HEK293 (cell line): Measurements from ENCODE around the gene FERMT3.

Source experiments
- CTCF ChIA-PET: fragments of 350-600 bp; formaldehyde crosslinking; extraction: SDS; loops from one replicate; lab custom pipeline; 2021; ENCODE audit warnings: antibody characterized with exemption; lab: Yijun Ruan, JAX
- POLR2A ChIA-PET: fragments of 300-600 bp; formaldehyde crosslinking; extraction: SDS; loops from one replicate; lab custom pipeline; 2020; ENCODE audit warnings: antibody characterized with exemption, inconsistent platforms; lab: Yijun Ruan, JAX
- H3K27ac ChIP-seq: fragments of 200-500 bp; sonication (Bioruptor generic); 2 replicates; pipeline ENCODE4 v1.5.1; 2014; ENCODE audit warnings: low read depth, low read length, control low read depth, inconsistent platforms; ENCODE audit errors: extremely low read depth
- H3K36me3 ChIP-seq, 2 experiments: fragments of 200-500 bp in 1 of 2; sonication (Bioruptor generic) in 1 of 2; 1 replicate in 1 of 2; 2 replicates in 1 of 2; pipeline ENCODE4 v1.5.1; 2014 to 2017; ENCODE audit warnings: inconsistent platforms in 2 of 2, low read length in 2 of 2; ENCODE audit not compliant: control insufficient read depth in 2 of 2, insufficient read depth in 1 of 2
- H3K4me1 ChIP-seq: fragments of 200-500 bp; sonication (Bioruptor generic); 2 replicates; pipeline ENCODE4 v1.5.1; 2014; ENCODE audit warnings: mild to moderate bottlenecking, low read length, inconsistent platforms; ENCODE audit not compliant: control insufficient read depth, insufficient read depth
- H3K4me3 ChIP-seq: 2 replicates; pipeline ENCODE4 v1.5.1; 2011; ENCODE audit warnings: low read depth, mild to moderate bottlenecking, control low read depth, low read length, moderate library complexity
- H3K9me3 ChIP-seq: fragments of 200-500 bp; sonication (Bioruptor generic); 2 replicates; pipeline ENCODE4 v1.5.1; 2014; ENCODE audit warnings: low read depth, low read length, inconsistent platforms; ENCODE audit not compliant: control insufficient read depth, insufficient read depth
- GLIS1 ChIP-seq: fragments of 450-650 bp; formaldehyde crosslinking; IDR thresholded peaks from 2 replicates; pipeline ENCODE4 v1.5.1; 2016; ENCODE audit warnings: missing biosample characterization, missing genetic modification characterization
- HOXA7 ChIP-seq: sonication (generic); formaldehyde crosslinking; IDR thresholded peaks from 2 replicates; pipeline ENCODE4 v1.8.1; 2022; ENCODE audit warnings: missing genetic modification reagents, borderline replicate concordance
- SP2 ChIP-seq: fragments of 450-650 bp; formaldehyde crosslinking; IDR thresholded peaks from 2 replicates; pipeline ENCODE4 v1.5.1; 2016; ENCODE audit warnings: missing biosample characterization, missing genetic modification characterization
- ZBTB1 ChIP-seq: fragments of 450-650 bp; formaldehyde crosslinking; IDR thresholded peaks from 2 replicates; pipeline ENCODE4 v1.5.1; 2016; ENCODE audit warnings: missing biosample characterization, missing genetic modification characterization
- ZFHX2 ChIP-seq: fragments of 450-650 bp; formaldehyde crosslinking; conservative IDR thresholded peaks from 2 replicates; pipeline ENCODE4 v1.5.1; 2016; ENCODE audit warnings: missing biosample characterization, missing genetic modification characterization
- ZNF155 ChIP-seq: fragments of 450-650 bp; formaldehyde crosslinking; IDR thresholded peaks from 2 replicates; pipeline ENCODE4 v1.5.1; 2016; ENCODE audit warnings: missing biosample characterization, missing genetic modification characterization
- ZNF404 ChIP-seq: fragments of 450-650 bp; formaldehyde crosslinking; IDR thresholded peaks from 2 replicates; pipeline ENCODE4 v1.5.1; 2017; ENCODE audit warnings: missing biosample characterization, missing genetic modification characterization
- ZNF416 ChIP-seq: fragments of 450-650 bp; formaldehyde crosslinking; IDR thresholded peaks from 2 replicates; pipeline ENCODE4 v1.5.1; 2016; ENCODE audit warnings: missing biosample characterization, missing genetic modification characterization
- ZNF423 ChIP-seq: fragments of 450-650 bp; formaldehyde crosslinking; IDR thresholded peaks from 2 replicates; pipeline ENCODE4 v1.5.1; 2016; ENCODE audit warnings: missing biosample characterization, missing genetic modification characterization
- ZNF529 ChIP-seq: fragments of 450-650 bp; formaldehyde crosslinking; IDR thresholded peaks from 2 replicates; pipeline ENCODE4 v1.5.1; 2017; ENCODE audit warnings: missing genetic modification characterization, missing biosample characterization; ENCODE audit not compliant: insufficient replicate concordance
- ZNF548 ChIP-seq: fragments of 450-650 bp; formaldehyde crosslinking; IDR thresholded peaks from 2 replicates; pipeline ENCODE4 v1.5.1; 2016; ENCODE audit warnings: missing biosample characterization, missing genetic modification characterization
- ZNF549 ChIP-seq: fragments of 450-650 bp; IDR thresholded peaks from 2 replicates; pipeline ENCODE4 v1.5.1; 2018; ENCODE audit warnings: missing biosample characterization, missing genetic modification characterization, mild to moderate bottlenecking, inconsistent platforms, moderate library complexity
- ZNF585B ChIP-seq: fragments of 450-650 bp; formaldehyde crosslinking; IDR thresholded peaks from 2 replicates; pipeline ENCODE4 v1.5.1; 2016; ENCODE audit warnings: missing biosample characterization, missing genetic modification characterization
- ZNF707 ChIP-seq: fragments of 450-650 bp; formaldehyde crosslinking; IDR thresholded peaks from 2 replicates; pipeline ENCODE4 v1.5.1; 2016; ENCODE audit warnings: missing biosample characterization, missing genetic modification characterization
- ZNF76 ChIP-seq: fragments of 450-650 bp; formaldehyde crosslinking; IDR thresholded peaks from 2 replicates; pipeline ENCODE4; 2016; ENCODE audit warnings: low read depth, missing biosample characterization, missing genetic modification characterization, borderline replicate concordance
- ZNF776 ChIP-seq: fragments of 450-650 bp; formaldehyde crosslinking; IDR thresholded peaks from 2 replicates; pipeline ENCODE4 v1.5.0; 2017; ENCODE audit warnings: missing biosample characterization, missing genetic modification characterization, borderline replicate concordance
- ZNF830 ChIP-seq: fragments of 450-650 bp; IDR thresholded peaks from 2 replicates; pipeline ENCODE4 v1.5.0; 2018; ENCODE audit warnings: missing biosample characterization, missing genetic modification characterization, low read depth, mild to moderate bottlenecking, moderate library complexity
- TF ChIP-seq, protein P1 (sequence below): fragments of 450-650 bp; formaldehyde crosslinking; IDR thresholded peaks from 2 replicates; pipeline ENCODE4 v1.5.1; 2016; ENCODE audit warnings: missing biosample characterization, missing genetic modification characterization
- TF ChIP-seq, protein P2 (sequence below): fragments of 450-650 bp; formaldehyde crosslinking; IDR thresholded peaks from 2 replicates; pipeline ENCODE4 v1.5.1; 2016; ENCODE audit warnings: missing biosample characterization, missing genetic modification characterization
- TF ChIP-seq, protein P3 (sequence below): fragments of 450-650 bp; formaldehyde crosslinking; IDR thresholded peaks from 2 replicates; pipeline ENCODE4 v1.5.1; 2017; ENCODE audit warnings: missing biosample characterization, missing genetic modification characterization
- TF ChIP-seq, protein P4 (sequence below): fragments of 450-650 bp; formaldehyde crosslinking; IDR thresholded peaks from 2 replicates; pipeline ENCODE4 v1.5.1; 2016; ENCODE audit warnings: missing biosample characterization, missing genetic modification characterization
- TF ChIP-seq, protein P5 (sequence below): fragments of 450-650 bp; formaldehyde crosslinking; IDR thresholded peaks from 2 replicates; pipeline ENCODE4 v1.5.1; 2016; ENCODE audit warnings: missing biosample characterization, missing genetic modification characterization

The FERMT3 gene

DNA sequence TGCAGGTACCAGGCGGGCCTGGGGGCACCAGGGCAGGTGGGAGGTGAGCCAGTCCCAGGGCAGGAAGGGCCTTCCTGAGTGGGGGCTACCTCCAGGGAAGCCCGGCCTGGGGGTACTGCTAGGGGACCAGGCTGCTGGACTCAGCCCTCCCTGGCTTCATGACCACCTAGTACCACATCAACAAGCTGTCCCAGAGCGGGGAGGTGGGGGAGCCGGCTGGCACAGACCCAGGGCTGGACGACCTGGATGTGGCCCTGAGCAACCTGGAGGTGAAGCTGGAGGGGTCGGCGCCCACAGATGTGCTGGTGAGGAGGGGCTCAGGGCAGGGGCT is 12.8 kb downstream of the FERMT3 start:
- ChIA-PET CTCF (interaction anchor here (0.7 to 5.2 kb wide), 3 partner anchors 14 to 84 kb away, joined by 3 to 37 read pairs (median 4); partner anchors contain the start of gene FERMT3), POLR2A (interaction anchor here (1.1 kb wide), 1 partner anchor 10 kb away, joined by 3 read pairs; no protein-coding TSS in a partner anchor)
- no peaks in the 10 kb centered on the region for H3K9me3 ChIP-seq
- H3K4me3 ChIP-seq, result no peak overlapping the region
- H3K36me3 ChIP-seq, result peaks cover 0 to 22% of the 10 kb centered on the region in 2 experiments; a peak in 1 of 3 replicates
- no peak overlapping the region for H3K27ac ChIP-seq
- H3K4me1 ChIP-seq, result no peaks in the 10 kb centered on the region
- no peak for TF ChIP-seq ZNF548 (tag by site-specific recombination)
- TF ChIP-seq, protein P1, sequence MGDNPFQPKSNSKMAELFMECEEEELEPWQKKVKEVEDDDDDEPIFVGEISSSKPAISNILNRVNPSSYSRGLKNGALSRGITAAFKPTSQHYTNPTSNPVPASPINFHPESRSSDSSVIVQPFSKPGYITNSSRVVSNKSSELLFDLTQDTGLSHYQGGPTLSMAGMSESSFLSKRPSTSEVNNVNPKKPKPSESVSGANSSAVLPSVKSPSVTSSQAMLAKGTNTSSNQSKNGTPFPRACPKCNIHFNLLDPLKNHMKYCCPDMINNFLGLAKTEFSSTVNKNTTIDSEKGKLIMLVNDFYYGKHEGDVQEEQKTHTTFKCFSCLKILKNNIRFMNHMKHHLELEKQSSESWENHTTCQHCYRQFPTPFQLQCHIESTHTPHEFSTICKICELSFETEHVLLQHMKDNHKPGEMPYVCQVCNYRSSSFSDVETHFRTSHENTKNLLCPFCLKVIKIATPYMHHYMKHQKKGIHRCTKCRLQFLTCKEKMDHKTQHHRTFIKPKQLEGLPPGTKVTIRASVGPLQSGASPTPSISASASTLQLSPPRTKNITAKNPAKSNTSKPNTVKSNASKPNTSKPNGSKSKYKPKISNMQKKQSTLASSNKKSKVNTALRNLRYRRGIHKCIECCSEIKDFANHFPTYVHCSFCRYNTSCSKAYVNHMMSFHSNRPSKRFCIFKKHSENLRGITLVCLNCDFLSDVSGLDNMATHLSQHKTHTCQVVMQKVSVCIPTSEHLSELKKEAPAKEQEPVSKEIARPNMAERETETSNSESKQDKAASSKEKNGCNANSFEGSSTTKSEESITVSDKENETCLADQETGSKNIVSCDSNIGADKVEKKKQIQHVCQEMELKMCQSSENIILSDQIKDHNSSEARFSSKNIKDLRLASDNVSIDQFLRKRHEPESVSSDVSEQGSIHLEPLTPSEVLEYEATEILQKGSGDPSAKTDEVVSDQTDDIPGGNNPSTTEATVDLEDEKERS (tag by site-specific recombination), result no peak

DNA sequence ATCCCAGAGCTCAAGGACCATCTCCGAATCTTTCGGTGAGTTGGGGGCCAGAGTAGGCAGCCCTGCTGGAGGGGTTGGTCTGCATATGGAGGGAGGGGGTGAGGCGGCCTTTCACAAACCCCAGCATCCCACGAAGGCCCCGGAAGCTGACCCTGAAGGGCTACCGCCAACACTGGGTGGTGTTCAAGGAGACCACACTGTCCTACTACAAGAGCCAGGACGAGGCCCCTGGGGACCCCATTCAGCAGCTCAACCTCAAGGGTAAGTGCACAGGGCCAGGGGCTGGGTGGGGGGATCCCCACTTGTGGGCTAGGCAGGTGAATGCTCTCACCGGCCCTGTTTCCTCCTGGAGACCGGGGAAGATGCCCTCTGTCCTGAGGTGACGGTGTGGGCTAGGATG is 13.2 kb downstream of the FERMT3 start:
- ChIA-PET CTCF (no interaction called here), POLR2A (interaction anchor here (1.1 kb wide), 1 partner anchor 10 kb away, joined by 3 read pairs; no protein-coding TSS in a partner anchor)
- Histone ChIP-seq H3K36me3 (peaks cover 0 to 26% of the 10 kb centered on the region in 2 experiments; a peak in 1 of 3 replicates), H3K4me1 (no peaks in the 10 kb centered on the region), H3K27ac (no peak overlapping the region), H3K9me3 (no peaks in the 10 kb centered on the region), H3K4me3 (no peak overlapping the region)
- TF ChIP-seq ZNF830 (tag by site-specific recombination) (no peak), ZNF76 (no peak), ZNF423 (tag by site-specific recombination) (no peak), ZNF155 (tag by site-specific recombination) (no peak), ZNF585B (tag by site-specific recombination) (no peak), HOXA7 (CRISPR knock-in tag) (no peak), ZFHX2 (tag by site-specific recombination) (no peak), ZNF529 (tag by site-specific recombination) (no peak), ZNF707 (no peak), ZNF549 (tag by site-specific recombination) (no peak), GLIS1 (no peak), ZNF404 (no peak), ZNF416 (no peak), SP2 (no peak), ZNF776 (tag by site-specific recombination) (no peak), ZBTB1 (tag by site-specific recombination) (no peak)
- TF ChIP-seq, protein P2, sequence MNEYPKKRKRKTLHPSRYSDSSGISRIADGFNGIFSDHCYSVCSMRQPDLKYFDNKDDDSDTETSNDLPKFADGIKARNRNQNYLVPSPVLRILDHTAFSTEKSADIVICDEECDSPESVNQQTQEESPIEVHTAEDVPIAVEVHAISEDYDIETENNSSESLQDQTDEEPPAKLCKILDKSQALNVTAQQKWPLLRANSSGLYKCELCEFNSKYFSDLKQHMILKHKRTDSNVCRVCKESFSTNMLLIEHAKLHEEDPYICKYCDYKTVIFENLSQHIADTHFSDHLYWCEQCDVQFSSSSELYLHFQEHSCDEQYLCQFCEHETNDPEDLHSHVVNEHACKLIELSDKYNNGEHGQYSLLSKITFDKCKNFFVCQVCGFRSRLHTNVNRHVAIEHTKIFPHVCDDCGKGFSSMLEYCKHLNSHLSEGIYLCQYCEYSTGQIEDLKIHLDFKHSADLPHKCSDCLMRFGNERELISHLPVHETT, result no peak
- TF ChIP-seq, protein P3, sequence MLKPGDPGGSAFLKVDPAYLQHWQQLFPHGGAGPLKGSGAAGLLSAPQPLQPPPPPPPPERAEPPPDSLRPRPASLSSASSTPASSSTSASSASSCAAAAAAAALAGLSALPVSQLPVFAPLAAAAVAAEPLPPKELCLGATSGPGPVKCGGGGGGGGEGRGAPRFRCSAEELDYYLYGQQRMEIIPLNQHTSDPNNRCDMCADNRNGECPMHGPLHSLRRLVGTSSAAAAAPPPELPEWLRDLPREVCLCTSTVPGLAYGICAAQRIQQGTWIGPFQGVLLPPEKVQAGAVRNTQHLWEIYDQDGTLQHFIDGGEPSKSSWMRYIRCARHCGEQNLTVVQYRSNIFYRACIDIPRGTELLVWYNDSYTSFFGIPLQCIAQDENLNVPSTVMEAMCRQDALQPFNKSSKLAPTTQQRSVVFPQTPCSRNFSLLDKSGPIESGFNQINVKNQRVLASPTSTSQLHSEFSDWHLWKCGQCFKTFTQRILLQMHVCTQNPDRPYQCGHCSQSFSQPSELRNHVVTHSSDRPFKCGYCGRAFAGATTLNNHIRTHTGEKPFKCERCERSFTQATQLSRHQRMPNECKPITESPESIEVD, result no peak
- TF ChIP-seq, protein P4, sequence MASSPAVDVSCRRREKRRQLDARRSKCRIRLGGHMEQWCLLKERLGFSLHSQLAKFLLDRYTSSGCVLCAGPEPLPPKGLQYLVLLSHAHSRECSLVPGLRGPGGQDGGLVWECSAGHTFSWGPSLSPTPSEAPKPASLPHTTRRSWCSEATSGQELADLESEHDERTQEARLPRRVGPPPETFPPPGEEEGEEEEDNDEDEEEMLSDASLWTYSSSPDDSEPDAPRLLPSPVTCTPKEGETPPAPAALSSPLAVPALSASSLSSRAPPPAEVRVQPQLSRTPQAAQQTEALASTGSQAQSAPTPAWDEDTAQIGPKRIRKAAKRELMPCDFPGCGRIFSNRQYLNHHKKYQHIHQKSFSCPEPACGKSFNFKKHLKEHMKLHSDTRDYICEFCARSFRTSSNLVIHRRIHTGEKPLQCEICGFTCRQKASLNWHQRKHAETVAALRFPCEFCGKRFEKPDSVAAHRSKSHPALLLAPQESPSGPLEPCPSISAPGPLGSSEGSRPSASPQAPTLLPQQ (tag by site-specific recombination), result no peak
- TF ChIP-seq, protein P5, sequence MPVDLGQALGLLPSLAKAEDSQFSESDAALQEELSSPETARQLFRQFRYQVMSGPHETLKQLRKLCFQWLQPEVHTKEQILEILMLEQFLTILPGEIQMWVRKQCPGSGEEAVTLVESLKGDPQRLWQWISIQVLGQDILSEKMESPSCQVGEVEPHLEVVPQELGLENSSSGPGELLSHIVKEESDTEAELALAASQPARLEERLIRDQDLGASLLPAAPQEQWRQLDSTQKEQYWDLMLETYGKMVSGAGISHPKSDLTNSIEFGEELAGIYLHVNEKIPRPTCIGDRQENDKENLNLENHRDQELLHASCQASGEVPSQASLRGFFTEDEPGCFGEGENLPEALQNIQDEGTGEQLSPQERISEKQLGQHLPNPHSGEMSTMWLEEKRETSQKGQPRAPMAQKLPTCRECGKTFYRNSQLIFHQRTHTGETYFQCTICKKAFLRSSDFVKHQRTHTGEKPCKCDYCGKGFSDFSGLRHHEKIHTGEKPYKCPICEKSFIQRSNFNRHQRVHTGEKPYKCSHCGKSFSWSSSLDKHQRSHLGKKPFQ (tag by site-specific recombination), result no peak
